ENCODE data around the gene ZNF808. TPM values are rescaled to one million over a fixed set of nuclear protein-coding genes. Genes with fewer than 3 reads are reported as not detected.

The ZNF808 gene
- total and polyA plus RNA-seq, 9 of the 15 experiments (the other 6 are each of a cell fraction or from before 2014, with no cell fraction given), result 3.1 to 20.1 (median 10.9) TPM

DNA sequence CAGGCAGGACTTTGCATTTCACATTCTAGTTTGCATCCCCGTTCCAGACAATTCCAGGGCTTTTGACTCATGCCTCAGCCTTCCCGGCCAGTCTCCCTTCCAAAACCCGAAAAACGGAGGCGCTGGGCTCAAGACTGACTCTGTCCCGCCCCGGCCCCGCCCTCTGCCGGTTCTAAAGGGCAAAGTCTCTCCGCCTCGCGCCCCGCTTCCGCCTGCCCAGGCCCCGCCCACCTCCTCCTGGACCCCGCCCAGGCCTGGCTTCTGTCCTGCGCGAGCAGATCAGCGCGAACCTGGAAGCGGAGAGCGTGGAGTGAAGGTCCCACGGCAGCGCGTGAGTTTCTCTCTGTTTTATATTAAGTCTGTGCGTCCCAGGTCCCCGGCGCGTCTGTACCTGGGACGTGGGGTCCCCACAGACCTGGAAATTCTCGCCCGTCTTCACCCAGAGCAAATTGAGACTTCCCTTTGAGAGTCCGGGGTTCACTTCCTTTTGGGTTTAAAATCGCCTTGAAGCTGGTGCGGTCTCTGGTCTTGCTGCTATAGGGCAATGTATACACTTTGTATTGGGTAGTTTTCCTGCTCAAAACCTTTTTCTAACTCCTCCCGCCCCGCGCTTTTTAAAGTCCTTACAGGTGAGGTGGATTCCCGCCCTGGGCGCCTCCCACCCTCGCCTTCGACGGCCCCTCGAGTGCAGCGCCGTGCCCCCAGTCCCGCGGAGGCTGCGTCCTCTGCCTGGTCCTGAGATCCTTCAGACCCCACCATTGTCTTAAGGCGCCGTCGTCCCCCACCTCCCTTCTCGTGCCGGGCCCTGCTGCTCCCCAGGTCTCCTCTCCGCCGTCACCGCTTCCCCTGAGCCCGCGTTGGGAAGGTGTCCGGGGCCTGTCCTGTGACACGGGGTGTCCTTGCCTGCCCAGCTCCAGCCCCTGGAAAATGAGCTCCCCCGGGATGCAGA lies 73.8 kb downstream of the ZNF808 start (continued):
- TF ChIP-seq ZMIZ1 (IDR thresholded peaks at IDR 0.05; ENCODE audit: low read depth in 2 of 2, low read length in 2 of 2), result no peak
- no peak for TF ChIP-seq KAT2B (IDR thresholded peaks at IDR 0.05; ENCODE audit: low read depth, low read length)
- TF ChIP-seq STAT5B (CRISPR knock-in tag; IDR thresholded peaks at IDR 0.05), result no peak
- TF ChIP-seq ZNF316 (IDR thresholded peaks at IDR 0.05), result no peak
- no peak for TF ChIP-seq RFX1 (IDR thresholded peaks at IDR 0.05)
- TF ChIP-seq CHCHD3 (CRISPR knock-in tag; IDR thresholded peaks at IDR 0.05), result no peak
- TF ChIP-seq CBFA2T2 (conservative IDR thresholded peaks at IDR 0.05), result no peak
- no peak for TF ChIP-seq CHAMP1 (IDR thresholded peaks at IDR 0.05)
- TF ChIP-seq NCOR1 (IDR thresholded peaks at IDR 0.05), result no peak
- TF ChIP-seq NR2C1 (IDR thresholded peaks at IDR 0.05), result no peak
- TF ChIP-seq NR2C1 (tag; IDR thresholded peaks at IDR 0.05), result no peak
- TF ChIP-seq SREBF1 (IDR thresholded peaks at IDR 0.05; ENCODE audit: borderline replicate concordance, low read depth, low read length), result no peak
- TF ChIP-seq CEBPG (CRISPR knock-in tag; IDR thresholded peaks at IDR 0.05), result no peak
- TF ChIP-seq CEBPG (tag; conservative IDR thresholded peaks at IDR 0.05 in 1 of 2, IDR thresholded peaks at IDR 0.05 in 1 of 2), result no peak
- TF ChIP-seq, protein P1, sequence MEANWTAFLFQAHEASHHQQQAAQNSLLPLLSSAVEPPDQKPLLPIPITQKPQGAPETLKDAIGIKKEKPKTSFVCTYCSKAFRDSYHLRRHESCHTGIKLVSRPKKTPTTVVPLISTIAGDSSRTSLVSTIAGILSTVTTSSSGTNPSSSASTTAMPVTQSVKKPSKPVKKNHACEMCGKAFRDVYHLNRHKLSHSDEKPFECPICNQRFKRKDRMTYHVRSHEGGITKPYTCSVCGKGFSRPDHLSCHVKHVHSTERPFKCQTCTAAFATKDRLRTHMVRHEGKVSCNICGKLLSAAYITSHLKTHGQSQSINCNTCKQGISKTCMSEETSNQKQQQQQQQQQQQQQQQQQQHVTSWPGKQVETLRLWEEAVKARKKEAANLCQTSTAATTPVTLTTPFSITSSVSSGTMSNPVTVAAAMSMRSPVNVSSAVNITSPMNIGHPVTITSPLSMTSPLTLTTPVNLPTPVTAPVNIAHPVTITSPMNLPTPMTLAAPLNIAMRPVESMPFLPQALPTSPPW (CRISPR knock-in tag; IDR thresholded peaks at IDR 0.05), result peak; percentile 70
- TF ChIP-seq POLR2G (IDR thresholded peaks at IDR 0.05; ENCODE audit: low read depth, low read length), result peak; percentile 86
- TF ChIP-seq POLR2B (IDR thresholded peaks at IDR 0.05; ENCODE audit: low read depth, partially characterized antibody), result peak; percentile 86
- peak; percentile 20; the same call in 1 of the 2 replicates for TF ChIP-seq HCFC1 (IDR thresholded peaks at IDR 0.05; ENCODE audit: low read depth, low read length)
- TF ChIP-seq POLR2AphosphoS2 (IDR thresholded peaks at IDR 0.05; ENCODE audit: low read length), result 0 out of 2 replicates have a peak, but pooled peaks have one; percentile 25
- peak; percentile 34; the same call in 1 of the 2 replicates for TF ChIP-seq TFAP4 (CRISPR knock-in tag; IDR thresholded peaks at IDR 0.05; ENCODE audit: borderline replicate concordance)
